Activated B cell treated with CpG ODN at 0.5 μM for 24 hours (primary cell): Measurements from ENCODE around the gene SLC10A6. TPM values are rescaled to one million over a fixed set of nuclear protein-coding genes. Genes with fewer than 3 reads are reported as not detected.

Source experiments
- ATAC-seq: fragments of 200-7000 bp; cut with Tn5 transposase; one replicate; pipeline ENCODE4 v1.10.0; 2021; ENCODE audit warnings: low read depth, mild to moderate bottlenecking, moderate library complexity
- CTCF ChIA-PET: fragments of 350-600 bp; sonication (Branson Sonifier 250); formaldehyde crosslinking; loops from one replicate; lab custom pipeline; 2021; ENCODE audit warnings: antibody characterized with exemption; lab: Charles Lee
- POLR2A ChIA-PET: fragments of 350-600 bp; sonication (Branson Sonifier 250); formaldehyde crosslinking; loops from one replicate; lab custom pipeline; 2021; ENCODE audit warnings: antibody characterized with exemption; lab: Charles Lee
- DNase-seq: peaks from one replicate; pipeline ENCODE4 v3.0.0; 2022
- H3K27ac Mint-ChIP-seq: one replicate; pipeline ENCODE4 v1.8.0; 2020; ENCODE audit warnings: mixed read lengths
- H3K27me3 Mint-ChIP-seq: one replicate; pipeline ENCODE4 v1.8.0; 2021; ENCODE audit warnings: mixed read lengths
- H3K36me3 Mint-ChIP-seq: one replicate; pipeline ENCODE4 v1.8.0; 2021; ENCODE audit warnings: low read depth, mixed read lengths
- H3K4me1 Mint-ChIP-seq: one replicate; pipeline ENCODE4 v1.8.0; 2021; ENCODE audit warnings: mixed read lengths
- H3K4me3 Mint-ChIP-seq: one replicate; pipeline ENCODE4 v1.8.0; 2020; ENCODE audit warnings: mild to moderate bottlenecking, mixed read lengths
- H3K9me3 Mint-ChIP-seq: one replicate; pipeline ENCODE4 v1.8.0; 2020; ENCODE audit warnings: mixed read lengths
- CTCF ChIP-seq: fragments of 200-600 bp; IDR thresholded peaks from one replicate; pipeline ENCODE4 v1.8.0; 2022; ENCODE audit warnings: antibody characterized with exemption, mild to moderate bottlenecking
- intact Hi-C: fragments of 100-400 bp; cut with micrococcal nuclease; formaldehyde crosslinking; loops from one replicate; pipeline ENCODE4 v1.15.1; 2024
- total RNA-seq: library from RNA; stranded (reverse); gene quantifications from 2 replicates; pipeline ENCODE4 v1.2.3, GENCODE V29; 2022

Gene SLC10A6
- total RNA-seq, 1 donor from 2014 or later = 0.44 TPM

GRCh38 chr4:86870442-86871069 is 21.4 kb upstream of the SLC10A6 start:
- Mint-ChIP-seq H3K4me1 (peaks cover 11% of the 10 kb centered on the region), H3K9me3 (no peaks in the 10 kb centered on the region), H3K27ac (no peak overlapping the region), H3K36me3 (no peaks in the 10 kb centered on the region), H3K4me3 (no peak overlapping the region), H3K27me3 (no peaks in the 10 kb centered on the region)
- ATAC-seq (peak; percentile 34), DNase-seq (no peak)
- ChIA-PET POLR2A (interaction anchor here (0.6 kb wide), 1 partner anchor 11 kb away, joined by 5 read pairs; no protein-coding TSS in a partner anchor), CTCF (interaction anchor here (1.2 kb wide), 1 partner anchor 375 kb away, joined by 3 read pairs; no protein-coding TSS in a partner anchor)
- no peak for TF ChIP-seq CTCF
- intact Hi-C loops = no loop called here

GRCh38 chr4:86857341-86858052 is 8.3 kb upstream of the SLC10A6 start:
- Mint-ChIP-seq H3K27ac (no peak overlapping the region), H3K4me1 (no peaks in the 10 kb centered on the region), H3K36me3 (no peaks in the 10 kb centered on the region), H3K27me3 (no peaks in the 10 kb centered on the region), H3K4me3 (no peak overlapping the region), H3K9me3 (no peaks in the 10 kb centered on the region)
- no peak for ATAC-seq
- ChIA-PET CTCF (no interaction called here), POLR2A (no interaction called here)
- intact Hi-C loops = no loop called here
- TF ChIP-seq CTCF = no peak
- DNase-seq = no peak

- Mint-ChIP-seq H3K27me3 (no peaks in the 10 kb centered on the region), H3K36me3 (no peaks in the 10 kb centered on the region), H3K9me3 (no peaks in the 10 kb centered on the region), H3K27ac (no peak overlapping the region), H3K4me1 (no peaks in the 10 kb centered on the region), H3K4me3 (no peak overlapping the region)
- ChIA-PET CTCF (no interaction called here), POLR2A (no interaction called here)
- ATAC-seq (no peak), DNase-seq (no peak)
- TF ChIP-seq CTCF = no peak
- intact Hi-C loops = no loop called here
Measured at GRCh38 chr4:86856896-86857295, 7.7 kb upstream of the SLC10A6 start.

- TF ChIP-seq CTCF = no peak
- intact Hi-C loops = no loop called here
- H3K9me3 Mint-ChIP-seq = no peaks in the 10 kb centered on the region
- no peaks in the 10 kb centered on the region for H3K27me3 Mint-ChIP-seq
- H3K27ac Mint-ChIP-seq = no peak overlapping the region
- no peak overlapping the region for H3K4me3 Mint-ChIP-seq
- ATAC-seq = no peak
- CTCF ChIA-PET = no interaction called here
- no peaks in the 10 kb centered on the region for H3K4me1 Mint-ChIP-seq
- POLR2A ChIA-PET = no interaction called here
- DNase-seq = no peak
- H3K36me3 Mint-ChIP-seq = no peaks in the 10 kb centered on the region
Measured at GRCh38 chr4:86855572-86855971, 6.4 kb upstream of the SLC10A6 start.

- no peaks in the 10 kb centered on the region for H3K27me3 Mint-ChIP-seq
- no peaks in the 10 kb centered on the region for H3K36me3 Mint-ChIP-seq
- DNase-seq = no peak
- no peaks in the 10 kb centered on the region for H3K4me1 Mint-ChIP-seq
- H3K9me3 Mint-ChIP-seq = no peaks in the 10 kb centered on the region
- ChIA-PET POLR2A (no interaction called here), CTCF (no interaction called here)
- ATAC-seq = no peak
- no peak overlapping the region for H3K27ac Mint-ChIP-seq
- intact Hi-C loops = no loop called here
- TF ChIP-seq CTCF = no peak
- H3K4me3 Mint-ChIP-seq = no peak overlapping the region
Measured at GRCh38 chr4:86853209-86853608, 4.0 kb upstream of the SLC10A6 start.
